ENCODE data around the gene PDF.
"Not testable (repeated sequence)": the region's sequence is repeated elsewhere in the genome, so short reads cannot be mapped to it uniquely, and the experiment has no call there.

The PDF gene

GRCh38 chr16:69314534-69314933, 15.9 kb downstream of the PDF start:
- DNase-seq: no peak

GRCh38 chr16:69313469-69313868, 16.9 kb downstream of the PDF start:
- no peak for DNase-seq

- no peak for DNase-seq
Observed at GRCh38 chr16:69311533-69312387, 18.6 kb downstream of the PDF start.

GRCh38 chr16:69310653-69311532, 19.5 kb downstream of the PDF start, which contains the start of gene VPS4A:
VPS4A (plus strand) TSS chr16:69311350; CDS start chr16:69311512, 162 bp downstream.
- DNase-seq: peak; percentile 91

GRCh38 chr16:69309316-69309715, 21.1 kb downstream of the PDF start:
- DNase-seq: no peak

- no peak for DNase-seq
Observed at GRCh38 chr16:69307856-69308255, 22.5 kb downstream of the PDF start.

GRCh38 chr16:69307091-69307490, 23.3 kb downstream of the PDF start:
- DNase-seq: no peak

GRCh38 chr16:69306031-69306430, 24.4 kb downstream of the PDF start:
- DNase-seq: no peak

GRCh38 chr16:69302301-69302700, 28.1 kb downstream of the PDF start:
- no peak for DNase-seq

- DNase-seq: no peak
Observed at GRCh38 chr16:69301861-69302260, 28.5 kb downstream of the PDF start.

- DNase-seq: no peak
Observed at GRCh38 chr16:69301187-69301586, 29.2 kb downstream of the PDF start.

GRCh38 chr16:69298261-69298660, 32.1 kb downstream of the PDF start:
- no peak for DNase-seq

GRCh38 chr16:69296771-69297170, 33.6 kb downstream of the PDF start:
- not testable (repeated sequence) for DNase-seq

- DNase-seq: no peak
Observed at GRCh38 chr16:69294051-69294450, 36.3 kb downstream of the PDF start.

GRCh38 chr16:69293401-69293800, 37.0 kb downstream of the PDF start:
- DNase-seq: no peak

- not testable (repeated sequence) for DNase-seq
Observed at GRCh38 chr16:69291657-69292056, 38.7 kb downstream of the PDF start.

- peak; percentile 43 for DNase-seq
Observed at GRCh38 chr16:69286941-69287713, 43.3 kb downstream of the PDF start.

- DNase-seq: no peak
Observed at GRCh38 chr16:69285240-69285639, 45.1 kb downstream of the PDF start.

GRCh38 chr16:69283851-69284250, 46.5 kb downstream of the PDF start:
- no peak for DNase-seq

- DNase-seq: no peak
Observed at GRCh38 chr16:69277413-69277812, 53.0 kb downstream of the PDF start.
